SHP77 treated with DMSO at 0.1 percent for 48 hours (cell line): Measurements from ENCODE around the gene AGPAT3.
"Not testable (repeated sequence)": the region's sequence is repeated elsewhere in the genome, so short reads cannot be mapped to it uniquely, and the experiment has no call there.

ENCODE experiments used
- DNase-seq: peaks from one replicate; lab custom pipeline; 2025; lab: John Stamatoyannopoulos, UW

The AGPAT3 gene

GRCh38 chr21:43835050-43835449, 30.0 kb upstream of the AGPAT3 start:
- no peak for DNase-seq

GRCh38 chr21:43835861-43836260, 29.2 kb upstream of the AGPAT3 start:
- DNase-seq, result no peak

- no peak for DNase-seq
These were observed 28.4 kb upstream of the AGPAT3 start for GRCh38 chr21:43836616-43837015.

- DNase-seq, result no peak
These were observed 24.8 kb upstream of the AGPAT3 start for GRCh38 chr21:43840259-43840658.

- no peak for DNase-seq
These were observed 22.3 kb upstream of the AGPAT3 start for GRCh38 chr21:43842742-43843141.

- DNase-seq, result not testable (repeated sequence)
These were observed 20.1 kb upstream of the AGPAT3 start for GRCh38 chr21:43844906-43845305.

- DNase-seq, result no peak
These were observed 19.6 kb upstream of the AGPAT3 start for GRCh38 chr21:43845386-43845785.

GRCh38 chr21:43846430-43846829, 18.6 kb upstream of the AGPAT3 start:
- DNase-seq, result no peak

GRCh38 chr21:43847301-43847700, 17.7 kb upstream of the AGPAT3 start:
- no peak for DNase-seq

- DNase-seq, result no peak
These were observed 16.3 kb upstream of the AGPAT3 start for GRCh38 chr21:43848771-43849170.

GRCh38 chr21:43849532-43850299, 15.3 kb upstream of the AGPAT3 start:
- no peak for DNase-seq

GRCh38 chr21:43850728-43851295, 14.2 kb upstream of the AGPAT3 start:
- no peak for DNase-seq

- DNase-seq, result no peak
These were observed 13.4 kb upstream of the AGPAT3 start for GRCh38 chr21:43851593-43851992.

- DNase-seq, result no peak
These were observed 10.9 kb upstream of the AGPAT3 start for GRCh38 chr21:43853851-43854772.

- DNase-seq, result no peak
These were observed 10.0 kb upstream of the AGPAT3 start for GRCh38 chr21:43854773-43855633.

- DNase-seq, result no peak
These were observed 9.1 kb upstream of the AGPAT3 start for GRCh38 chr21:43855955-43856354.

- no peak for DNase-seq
These were observed 6.0 kb upstream of the AGPAT3 start for GRCh38 chr21:43858806-43859648.

GRCh38 chr21:43859747-43860214, 5.2 kb upstream of the AGPAT3 start:
- DNase-seq, result no peak

GRCh38 chr21:43861706-43862105, 3.3 kb upstream of the AGPAT3 start:
- no peak for DNase-seq

- no peak for DNase-seq
These were observed 586 bp upstream of the AGPAT3 start for GRCh38 chr21:43864313-43864961.
